Stimulated activated CD8-positive, alpha-beta memory T cell treated with anti-CD3 and anti-CD28 coated beads, Interleukin-4, amount 100 ng/mL, for 1 hour (primary cell): Measurements from ENCODE around the gene ALG5.

Experiments used
- DNase-seq, 2 donors: peaks; one replicate each; pipeline ENCODE4 v3.0.0-alpha.2; 2020; ENCODE audit warnings: low read depth in 2 of 2, low spot score in 1 of 2

The ALG5 gene

GRCh38 chr13:36981156-36981743 is 17.9 kb downstream of the ALG5 start:
- no peak for DNase-seq

- no peak for DNase-seq
Measured at GRCh38 chr13:36979361-36980050, 19.6 kb downstream of the ALG5 start.

- DNase-seq: no peak
Measured at GRCh38 chr13:36975172-36975571, 24.0 kb downstream of the ALG5 start.

GRCh38 chr13:36973621-36974295 is 25.4 kb downstream of the ALG5 start:
- no peak for DNase-seq

GRCh38 chr13:36973009-36973408 is 26.1 kb downstream of the ALG5 start:
- no peak for DNase-seq

GRCh38 chr13:36966404-36966803 is 32.7 kb downstream of the ALG5 start:
- no peak for DNase-seq

GRCh38 chr13:36965767-36966166 is 33.4 kb downstream of the ALG5 start:
- DNase-seq: no peak

GRCh38 chr13:36959456-36960116 is 39.6 kb downstream of the ALG5 start:
- no peak for DNase-seq

- no peak for DNase-seq
Measured at GRCh38 chr13:36954542-36954941, 44.6 kb downstream of the ALG5 start.

GRCh38 chr13:36950920-36951319 is 48.2 kb downstream of the ALG5 start:
- DNase-seq: no peak

GRCh38 chr13:36950330-36950729 is 48.8 kb downstream of the ALG5 start:
- no peak for DNase-seq

- no peak for DNase-seq
Measured at GRCh38 chr13:36945078-36945477, 54.1 kb downstream of the ALG5 start.

GRCh38 chr13:36925603-36926002 is 73.5 kb downstream of the ALG5 start:
- no peak for DNase-seq

GRCh38 chr13:36924001-36924400 is 75.1 kb downstream of the ALG5 start:
- DNase-seq: no peak

- no peak for DNase-seq
Measured at GRCh38 chr13:36921631-36922301, 77.4 kb downstream of the ALG5 start.

- no peak for DNase-seq
Measured at GRCh38 chr13:36920616-36921185, 78.4 kb downstream of the ALG5 start.

- no peak for DNase-seq
Measured at GRCh38 chr13:36919833-36920615, 79.1 kb downstream of the ALG5 start, which contains the start of gene SMAD9. TSS of gene SMAD9 (minus strand) at chr13:36920238. CDS start at chr13:36879689, 40,549 bp downstream.

GRCh38 chr13:36919171-36919832 is 79.8 kb downstream of the ALG5 start:
- no peak for DNase-seq

- no peak for DNase-seq
Measured at GRCh38 chr13:36918246-36919131, 80.7 kb downstream of the ALG5 start.
